Eye (tissue), 1 donor: ENCODE measurements around the gene HRK.
A peak's percentile ranks its signal among the peaks of the same experiment; 100 is the strongest.

ENCODE experiments used
- DNase-seq: peaks from one replicate; pipeline ENCODE4 v3.0.0-alpha.2; 2015

Gene HRK

GRCh38 chr12:116897476-116897875, 16.2 kb upstream of the HRK start:
- no peak for DNase-seq

- no peak for DNase-seq
Observed at GRCh38 chr12:116896411-116896924, 15.2 kb upstream of the HRK start.

- DNase-seq: no peak
Observed at GRCh38 chr12:116894913-116895312, 13.7 kb upstream of the HRK start.

GRCh38 chr12:116892349-116893140, 11.3 kb upstream of the HRK start:
- DNase-seq: no peak

- DNase-seq: no peak
Observed at GRCh38 chr12:116891019-116891418, 9.8 kb upstream of the HRK start.

GRCh38 chr12:116890330-116890729, 9.1 kb upstream of the HRK start:
- DNase-seq: no peak

GRCh38 chr12:116887897-116888296, 6.7 kb upstream of the HRK start:
- no peak for DNase-seq

GRCh38 chr12:116887244-116887643, 6.0 kb upstream of the HRK start:
- DNase-seq: no peak

GRCh38 chr12:116885491-116885890, 4.2 kb upstream of the HRK start:
- DNase-seq: no peak

- no peak for DNase-seq
Observed at GRCh38 chr12:116884871-116885270, 3.6 kb upstream of the HRK start.

- DNase-seq: peak; percentile 63
Observed at GRCh38 chr12:116882742-116883141, 1.5 kb upstream of the HRK start.

GRCh38 chr12:116881877-116882507, 751 bp upstream of the HRK start:
- peak; percentile 37 for DNase-seq

- DNase-seq: peak; percentile 72
Observed at GRCh38 chr12:116880817-116881324, 370 bp downstream of the HRK start.

- peak; percentile 36 for DNase-seq
Observed at GRCh38 chr12:116880213-116880816, 926 bp downstream of the HRK start.

- peak; percentile 25 for DNase-seq
Observed at GRCh38 chr12:116879509-116880212, 1.6 kb downstream of the HRK start.

- peak; percentile 47 for DNase-seq
Observed at GRCh38 chr12:116878567-116879508, 2.4 kb downstream of the HRK start.

- peak; percentile 76 for DNase-seq
Observed at GRCh38 chr12:116876151-116876869, 4.9 kb downstream of the HRK start.

- DNase-seq: no peak
Observed at GRCh38 chr12:116874324-116874995, 6.8 kb downstream of the HRK start.

GRCh38 chr12:116870306-116870705, 10.9 kb downstream of the HRK start:
- no peak for DNase-seq

- DNase-seq: no peak
Observed at GRCh38 chr12:116867523-116867922, 13.7 kb downstream of the HRK start.
